Naive B cell (primary cell): ENCODE data around the gene C1orf210. TPM values are rescaled to one million over a fixed set of nuclear protein-coding genes. Genes with fewer than 3 reads are reported as not detected.
A peak's percentile ranks its signal among the peaks of the same experiment; 100 is the strongest.

Source experiments
- ATAC-seq, 2 donors: fragments of 150-1000 bp; cut with Tn5 transposase; 2 replicates each; pipeline ENCODE4 v1.10.0; 2021; ENCODE audit warnings: low read depth in 2 of 2, mild to moderate bottlenecking in 2 of 2, moderate library complexity in 2 of 2
- DNase-seq: peaks from one replicate; pipeline ENCODE4 v3.0.0; 2022
- H3K27ac Mint-ChIP-seq, 6 donors: one replicate each; pipeline ENCODE4 v1.8.0; 2020 to 2022; ENCODE audit warnings: mild to moderate bottlenecking in 6 of 6, mixed read lengths in 6 of 6, moderate library complexity in 5 of 6, inconsistent platforms in 2 of 6
- H3K27me3 Mint-ChIP-seq, 3 donors: one replicate each; pipeline ENCODE4 v1.8.0; 2021 to 2022; ENCODE audit warnings: mixed read lengths in 3 of 3, mild to moderate bottlenecking in 1 of 3
- H3K36me3 Mint-ChIP-seq, 2 donors: one replicate each; pipeline ENCODE4 v1.8.0; 2020 to 2022; ENCODE audit warnings: mixed read lengths in 2 of 2, inconsistent platforms in 1 of 2, mild to moderate bottlenecking in 1 of 2
- H3K4me1 Mint-ChIP-seq, 3 donors: one replicate each; pipeline ENCODE4 v1.8.0; 2020 to 2022; ENCODE audit warnings: mixed read lengths in 3 of 3, inconsistent platforms in 1 of 3, mild to moderate bottlenecking in 1 of 3, moderate library complexity in 1 of 3
- H3K4me3 Mint-ChIP-seq, 8 donors: one replicate each; pipeline ENCODE4 v1.8.0; 2020 to 2022; ENCODE audit warnings: mild to moderate bottlenecking in 8 of 8, mixed read lengths in 8 of 8, moderate library complexity in 8 of 8, inconsistent platforms in 2 of 8
- H3K9me3 Mint-ChIP-seq, 7 donors: one replicate each; pipeline ENCODE4 v1.8.0; 2020 to 2022; ENCODE audit warnings: mixed read lengths in 7 of 7, mild to moderate bottlenecking in 5 of 7, inconsistent platforms in 2 of 7, moderate library complexity in 1 of 7
- polyA plus RNA-seq, 6 donors: library from polyadenylated mRNA; unstranded; fragments of 300-500 nt; fragmentation: Illumina TruSeq; gene quantifications; one replicate each; pipeline ENCODE4 v1.2.3, GENCODE V29; 2021; ENCODE audit warnings: low read depth in 6 of 6

The C1orf210 gene
- polyA plus RNA-seq, 6 donors from 2014 or later, result not detected

- Mint-ChIP-seq H3K27ac (no peak overlapping the region), H3K4me1 (peaks cover 0 to 5% (median 0%) of the 10 kb centered on the region in 3 donors), H3K9me3 (no peaks in the 10 kb centered on the region), H3K4me3 (no peak overlapping the region), H3K36me3 (no peaks in the 10 kb centered on the region), H3K27me3 (peaks cover 0 to 30% (median 12%) of the 10 kb centered on the region in 3 donors)
- DNase-seq (no peak), ATAC-seq (no peak)
Measured at GRCh38 chr1:43307458-43308158, 22.2 kb upstream of the C1orf210 start.

- no peak for DNase-seq
- no peak overlapping the region for H3K4me3 Mint-ChIP-seq
- no peak overlapping the region for H3K27ac Mint-ChIP-seq
- H3K36me3 Mint-ChIP-seq, result no peaks in the 10 kb centered on the region
- peaks cover 0 to 37% (median 12%) of the 10 kb centered on the region in 3 donors for H3K27me3 Mint-ChIP-seq
- H3K4me1 Mint-ChIP-seq, result peaks cover 0 to 5% (median 0%) of the 10 kb centered on the region in 3 donors
- no peak for ATAC-seq
- H3K9me3 Mint-ChIP-seq, result no peaks in the 10 kb centered on the region
Measured at GRCh38 chr1:43306688-43307457, 21.5 kb upstream of the C1orf210 start.

- DNase-seq, result no peak
- ATAC-seq, result no peak
- Mint-ChIP-seq H3K4me3 (no peak overlapping the region), H3K36me3 (no peaks in the 10 kb centered on the region), H3K4me1 (peaks cover 0 to 5% (median 0%) of the 10 kb centered on the region in 3 donors), H3K9me3 (no peaks in the 10 kb centered on the region), H3K27me3 (peaks cover 0 to 38% (median 12%) of the 10 kb centered on the region in 3 donors), H3K27ac (peak overlapping the region in 3 of 6 donors; percentile 0 to 50 (median 5))
Measured at GRCh38 chr1:43305926-43306687, 20.7 kb upstream of the C1orf210 start.

GRCh38 chr1:43305461-43305860 is 20.1 kb upstream of the C1orf210 start:
- Mint-ChIP-seq H3K4me3 (no peak overlapping the region), H3K9me3 (no peaks in the 10 kb centered on the region), H3K27me3 (peaks cover 0 to 43% (median 12%) of the 10 kb centered on the region in 3 donors), H3K27ac (peak overlapping the region in 2 of 6 donors; percentile 39 to 50), H3K36me3 (no peaks in the 10 kb centered on the region), H3K4me1 (peaks cover 0 to 5% (median 0%) of the 10 kb centered on the region in 3 donors)
- ATAC-seq, result no peak
- DNase-seq, result no peak

GRCh38 chr1:43304771-43305300 is 19.5 kb upstream of the C1orf210 start:
- ATAC-seq (no peak), DNase-seq (no peak)
- Mint-ChIP-seq H3K9me3 (no peaks in the 10 kb centered on the region), H3K27me3 (peaks cover 0 to 43% (median 12%) of the 10 kb centered on the region in 3 donors), H3K4me1 (peaks cover 0 to 5% (median 0%) of the 10 kb centered on the region in 3 donors), H3K36me3 (no peaks in the 10 kb centered on the region), H3K4me3 (no peak overlapping the region), H3K27ac (no peak overlapping the region)

- H3K36me3 Mint-ChIP-seq, result no peaks in the 10 kb centered on the region
- H3K27ac Mint-ChIP-seq, result peak overlapping the region in 1 of 6 donors; percentile 8
- DNase-seq, result no peak
- no peak for ATAC-seq
- H3K4me3 Mint-ChIP-seq, result no peak overlapping the region
- H3K27me3 Mint-ChIP-seq, result peaks cover 0 to 43% (median 12%) of the 10 kb centered on the region in 3 donors
- no peaks in the 10 kb centered on the region for H3K9me3 Mint-ChIP-seq
- H3K4me1 Mint-ChIP-seq, result peaks cover 0 to 5% (median 0%) of the 10 kb centered on the region in 3 donors
Measured at GRCh38 chr1:43304314-43304681, 18.9 kb upstream of the C1orf210 start.

- DNase-seq (no peak), ATAC-seq (no peak)
- H3K4me1 Mint-ChIP-seq, result peaks cover 0 to 5% (median 0%) of the 10 kb centered on the region in 3 donors
- no peaks in the 10 kb centered on the region for H3K36me3 Mint-ChIP-seq
- no peaks in the 10 kb centered on the region for H3K9me3 Mint-ChIP-seq
- peak overlapping the region in 1 of 6 donors; percentile 37 for H3K27ac Mint-ChIP-seq
- H3K4me3 Mint-ChIP-seq, result no peak overlapping the region
- H3K27me3 Mint-ChIP-seq, result peaks cover 0 to 43% (median 12%) of the 10 kb centered on the region in 3 donors
Measured at GRCh38 chr1:43303471-43304313, 18.3 kb upstream of the C1orf210 start.

- Mint-ChIP-seq H3K27ac (peak overlapping the region in 1 of 6 donors; percentile 39), H3K4me3 (no peak overlapping the region), H3K4me1 (peaks cover 0 to 5% (median 0%) of the 10 kb centered on the region in 3 donors), H3K27me3 (peaks cover 0 to 35% (median 10%) of the 10 kb centered on the region in 3 donors), H3K36me3 (no peaks in the 10 kb centered on the region), H3K9me3 (no peaks in the 10 kb centered on the region)
- ATAC-seq, result no peak
- DNase-seq, result no peak
Measured at GRCh38 chr1:43302721-43303470, 17.5 kb upstream of the C1orf210 start.

- H3K27ac Mint-ChIP-seq, result no peak overlapping the region
- DNase-seq, result no peak
- peaks cover 0 to 5% (median 0%) of the 10 kb centered on the region in 3 donors for H3K4me1 Mint-ChIP-seq
- H3K9me3 Mint-ChIP-seq, result no peaks in the 10 kb centered on the region
- ATAC-seq, result no peak
- H3K27me3 Mint-ChIP-seq, result peaks cover 0 to 31% (median 6%) of the 10 kb centered on the region in 3 donors
- no peaks in the 10 kb centered on the region for H3K36me3 Mint-ChIP-seq
- H3K4me3 Mint-ChIP-seq, result no peak overlapping the region
Measured at GRCh38 chr1:43302201-43302600, 16.8 kb upstream of the C1orf210 start.

GRCh38 chr1:43300378-43301094 is 15.2 kb upstream of the C1orf210 start, which contains the start of gene TIE1:
TIE1 (plus strand) TSS chr1:43300982; CDS start chr1:43301072, 90 bp downstream.
- peaks cover 0 to 5% (median 0%) of the 10 kb centered on the region in 3 donors for H3K4me1 Mint-ChIP-seq
- no peak within 1 kb of the TSS for H3K4me3 Mint-ChIP-seq
- no peak for ATAC-seq
- DNase-seq, result no peak
- H3K9me3 Mint-ChIP-seq, result no peaks in the 10 kb centered on the region
- H3K36me3 Mint-ChIP-seq, result no peaks in the 10 kb centered on the region
- peaks cover 0 to 23% (median 6%) of the 10 kb centered on the region in 3 donors for H3K27me3 Mint-ChIP-seq
- H3K27ac Mint-ChIP-seq, result peak within 1 kb of the TSS in 1 of 6 donors; percentile 96

GRCh38 chr1:43299101-43299500 is 13.7 kb upstream of the C1orf210 start:
- ATAC-seq (no peak), DNase-seq (no peak)
- no peak overlapping the region for H3K4me3 Mint-ChIP-seq
- H3K36me3 Mint-ChIP-seq, result no peaks in the 10 kb centered on the region
- H3K9me3 Mint-ChIP-seq, result no peaks in the 10 kb centered on the region
- H3K27me3 Mint-ChIP-seq, result peaks cover 0 to 18% (median 2%) of the 10 kb centered on the region in 3 donors
- H3K27ac Mint-ChIP-seq, result no peak overlapping the region
- peaks cover 0 to under 1% (median 0%) of the 10 kb centered on the region in 3 donors for H3K4me1 Mint-ChIP-seq
